SK-N-SH (cell line): ENCODE measurements around the gene BRD1. TPM values are rescaled to one million over a fixed set of nuclear protein-coding genes. Genes with fewer than 3 reads are reported as not detected.

ENCODE experiments used
- CTCF ChIA-PET: fragments of 300-600, 350-600 bp; formaldehyde crosslinking; extraction: SDS; loops from one replicate; lab custom pipeline; 2021; lab: Yijun Ruan, JAX
- POLR2A ChIA-PET: fragments of 350-600 bp; sonication (Branson Sonifier 250); formaldehyde crosslinking; extraction: SDS; loops from one replicate; lab custom pipeline; 2020; ENCODE audit warnings: antibody characterized with exemption, inconsistent platforms; lab: Yijun Ruan, JAX
- DNase-seq: peaks from one replicate; pipeline ENCODE4 v3.0.0; 2012
- H2AFZ ChIP-seq: fragments of 200-600 bp; sonication (generic); 2 replicates; pipeline ENCODE4 v1.8.1; 2016; ENCODE audit warnings: antibody characterized with exemption, mild to moderate bottlenecking, low read depth
- H3F3A ChIP-seq: fragments of 200-600 bp; sonication (generic); replicated peaks from 2 replicates; pipeline ENCODE3; 2016; ENCODE audit warnings: antibody characterized with exemption, mild to moderate bottlenecking; ENCODE audit not compliant: insufficient read depth
- H3K27ac ChIP-seq, 2 experiments: fragments of 200-500 bp in 1 of 2; fragments of 200-600 bp in 1 of 2; sonication (Bioruptor generic) in 1 of 2; sonication (generic), shearing (Covaris generic) in 1 of 2; 2 replicates each; pipeline versions ENCODE4 v1.5.1 to v1.6.1; 2014 to 2016; ENCODE audit warnings: low read depth in 2 of 2, inconsistent platforms in 1 of 2, low read length in 1 of 2, mild to moderate bottlenecking in 1 of 2, mixed read lengths in 1 of 2
- H3K27me3 ChIP-seq: fragments of 200-600 bp; sonication (generic), shearing (Covaris generic); 2 replicates; pipeline ENCODE4 v1.6.1; 2016; ENCODE audit warnings: mixed run types; ENCODE audit not compliant: insufficient read depth
- H3K36me3 ChIP-seq, 2 experiments: fragments of 200-500 bp in 1 of 2; fragments of 200-600 bp in 1 of 2; sonication (Bioruptor generic) in 1 of 2; sonication (generic) in 1 of 2; replicated peaks in 1 of 2; 2 replicates each; pipeline versions ENCODE3 to v1.5.1; 2014 to 2016; ENCODE audit warnings: low read length in 1 of 2, mild to moderate bottlenecking in 1 of 2; ENCODE audit not compliant: insufficient read depth in 2 of 2, control insufficient read depth in 1 of 2
- H3K4me1 ChIP-seq, 2 experiments: fragments of 200-500 bp in 1 of 2; fragments of 200-600 bp in 1 of 2; sonication (Bioruptor generic) in 1 of 2; sonication (generic), shearing (Covaris generic) in 1 of 2; 2 replicates each; pipeline versions ENCODE4 v1.5.1 to v1.6.1; 2014 to 2016; ENCODE audit warnings: low read depth in 1 of 2, low read length in 1 of 2, mixed run types in 1 of 2; ENCODE audit not compliant: insufficient read depth in 2 of 2, control insufficient read depth in 1 of 2
- H3K4me2 ChIP-seq: fragments of 200-600 bp; sonication (generic), shearing (Covaris generic); 2 replicates; pipeline ENCODE4 v1.6.1; 2017; ENCODE audit warnings: mixed run types
- H3K4me3 ChIP-seq, 2 experiments: fragments of 200-500 bp in 1 of 2; fragments of 200-600 bp in 1 of 2; sonication (Bioruptor generic) in 1 of 2; sonication (generic), shearing (Covaris generic) in 1 of 2; 2 replicates each; pipeline versions ENCODE4 v1.5.1 to v1.8.1; 2014 to 2016; ENCODE audit warnings: low read depth in 2 of 2, inconsistent platforms in 1 of 2, low read length in 1 of 2, mild to moderate bottlenecking in 1 of 2, mixed read lengths in 1 of 2, moderate library complexity in 1 of 2
- H3K79me2 ChIP-seq: fragments of 200-600 bp; sonication (generic); 2 replicates; pipeline ENCODE4 v1.8.1; 2017; ENCODE audit warnings: mild to moderate bottlenecking; ENCODE audit not compliant: insufficient read depth
- H3K9ac ChIP-seq: fragments of 200-600 bp; sonication (generic); 2 replicates; pipeline ENCODE4 v1.6.1; 2017; ENCODE audit warnings: mixed run types
- H3K9me2 ChIP-seq: fragments of 200-600 bp; sonication (generic); 2 replicates; pipeline ENCODE4 v1.6.1; 2017; ENCODE audit warnings: mixed run types
- H3K9me3 ChIP-seq: fragments of 200-600 bp; sonication (generic); 2 replicates; pipeline ENCODE4 v1.6.1; 2017; ENCODE audit warnings: mixed run types, mild to moderate bottlenecking, moderate library complexity
- H4K20me1 ChIP-seq: fragments of 200-600 bp; sonication (generic); 2 replicates; pipeline ENCODE4 v1.6.1; 2017; ENCODE audit warnings: mild to moderate bottlenecking, mixed run types; ENCODE audit not compliant: insufficient read depth
- CHD2 ChIP-seq: fragments of 150-350 bp; IDR thresholded peaks from 2 replicates; pipeline ENCODE4 v1.6.1; 2018; ENCODE audit warnings: low read length; ENCODE audit not compliant: partially characterized antibody
- EP300 ChIP-seq, 2 experiments: IDR thresholded peaks; 2 replicates each; pipeline versions ENCODE4 v1.4.0 to v1.6.1; 2012; ENCODE audit warnings: borderline replicate concordance in 1 of 2, low read depth in 1 of 2, low read length in 1 of 2
- EZH2phosphoT487 ChIP-seq: fragments of 200-600 bp; sonication (generic); IDR thresholded peaks from 2 replicates; pipeline ENCODE4 v1.6.1; 2017; ENCODE audit warnings: low read depth, mixed run types, mild to moderate bottlenecking, antibody characterized with exemption, moderate library complexity, borderline replicate concordance
- FOXM1 ChIP-seq: IDR thresholded peaks from 2 replicates; pipeline ENCODE4 v1.4.0; 2012; ENCODE audit warnings: low read depth, mild to moderate bottlenecking
- GABPA ChIP-seq: IDR thresholded peaks from 2 replicates; pipeline ENCODE4 v1.4.0; 2012; ENCODE audit warnings: low read depth, mild to moderate bottlenecking
- GATA2 ChIP-seq: sonication (generic); formaldehyde crosslinking; IDR thresholded peaks from 2 replicates; pipeline ENCODE4 v1.5.0; 2020; ENCODE audit warnings: mild to moderate bottlenecking, missing genetic modification reagents
- JUND ChIP-seq: IDR thresholded peaks from 2 replicates; pipeline ENCODE4 v1.4.0; 2012
- POLR2AphosphoS5 ChIP-seq: IDR thresholded peaks from 2 replicates; pipeline ENCODE4 v1.6.1; 2012; ENCODE audit warnings: low read depth, low read length
- RAD21 ChIP-seq: IDR thresholded peaks from 2 replicates; pipeline ENCODE4 v1.6.1; 2012; ENCODE audit warnings: mild to moderate bottlenecking, low read length
- RCOR1 ChIP-seq: fragments of 150-350 bp; IDR thresholded peaks from 2 replicates; pipeline ENCODE4 v1.6.1; 2017; ENCODE audit warnings: antibody characterized with exemption, low read length
- RFX5 ChIP-seq: IDR thresholded peaks from 2 replicates; pipeline ENCODE4 v1.6.1; 2012; ENCODE audit warnings: mild to moderate bottlenecking, improper control_type of control experiment, low read length
- RXRA ChIP-seq: IDR thresholded peaks from 2 replicates; pipeline ENCODE4 v1.4.0; 2012; ENCODE audit warnings: low read depth, mild to moderate bottlenecking, borderline replicate concordance
- SIN3A ChIP-seq: IDR thresholded peaks from 2 replicates; pipeline ENCODE4 v1.6.1; 2012; ENCODE audit warnings: low read depth, mild to moderate bottlenecking, low read length, moderate library complexity, borderline replicate concordance
- SMC3 ChIP-seq: IDR thresholded peaks from 2 replicates; pipeline ENCODE4 v1.6.1; 2012; ENCODE audit warnings: low read depth, low read length, improper control_type of control experiment
- TCF12 ChIP-seq: IDR thresholded peaks from 2 replicates; pipeline ENCODE4 v1.4.0; 2012
- TEAD4 ChIP-seq: IDR thresholded peaks from 2 replicates; pipeline ENCODE4 v1.4.0; 2012; ENCODE audit warnings: mild to moderate bottlenecking, borderline replicate concordance; ENCODE audit not compliant: insufficient read depth
- YY1 ChIP-seq: IDR thresholded peaks from 2 replicates; pipeline ENCODE4 v1.4.0; 2012; ENCODE audit warnings: low read depth, mild to moderate bottlenecking
- whole genome bisulfite sequencing: methylation state at CpG from one replicate; pipeline ENCODE4 v1.1.6; 2017; ENCODE audit warnings: low lambda C conversion rate; 5-methylcytosine and 5-hydroxymethylcytosine counted together
- polyA plus RNA-seq, 3 experiments: library from polyadenylated mRNA; depleted of rRNA; stranded (reverse); fragments of >200 nt; gene quantifications; 2 replicates each; pipeline ENCODE4 v1.2.3, GENCODE V29; 2012
- TF ChIP-seq, protein P1 (sequence below): fragments of 150-350 bp; IDR thresholded peaks from 2 replicates; pipeline ENCODE4 v1.6.1; 2017; ENCODE audit warnings: antibody characterized with exemption, low read length, low read depth, borderline replicate concordance
- TF ChIP-seq, protein P2 (sequence below): fragments of 150-350 bp; IDR thresholded peaks from 2 replicates; pipeline ENCODE4 v1.6.1; 2016; ENCODE audit warnings: mild to moderate bottlenecking, low read depth, low read length
- TF ChIP-seq, protein P3 (sequence below): IDR thresholded peaks from 2 replicates; pipeline ENCODE4 v1.4.0; 2012; ENCODE audit warnings: low read depth, borderline replicate concordance
- TF ChIP-seq, protein P4 (sequence below): IDR thresholded peaks from 2 replicates; pipeline ENCODE4 v1.4.0; 2012; ENCODE audit warnings: low read depth, borderline replicate concordance
- TF ChIP-seq, protein P5 (sequence below): IDR thresholded peaks from 2 replicates; pipeline ENCODE4 v1.4.0; 2012; ENCODE audit warnings: low read depth

Gene BRD1
- polyA plus RNA-seq, 1 of the 3 experiments (the other 2 are of a cell fraction): 10.3 TPM

DNA sequence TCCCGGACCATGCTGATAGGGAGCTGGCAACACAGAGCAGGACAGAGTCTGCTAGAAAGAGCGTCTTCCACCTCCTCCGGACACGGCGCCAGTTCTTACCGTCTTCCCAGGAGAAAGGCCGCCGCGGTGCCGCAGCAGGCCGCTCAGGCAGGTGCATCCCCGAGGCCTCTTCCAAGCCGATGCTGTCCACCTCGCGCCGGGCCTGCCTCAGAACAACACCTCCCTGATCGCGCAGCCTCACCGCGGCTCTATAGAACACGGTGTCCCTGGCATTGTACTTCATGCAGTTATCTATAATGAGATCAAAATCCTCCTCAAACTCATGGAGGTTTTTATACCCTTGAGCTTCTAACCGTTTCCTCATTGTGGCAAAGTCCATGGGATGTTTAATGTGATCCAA is 30.0 kb downstream of the BRD1 start:
- no peak for DNase-seq
- Histone ChIP-seq H3K4me2 (no peak overlapping the region), H3K27ac (no peak overlapping the region), H2AFZ (no peak overlapping the region), H3K9me2 (no peaks in the 10 kb centered on the region), H3K4me1 (peaks cover 0 to 25% of the 10 kb centered on the region in 2 experiments; a peak in 1 of 4 replicates), H3K36me3 (peaks cover 12 to 75% of the 10 kb centered on the region in 2 experiments), H3K9me3 (no peaks in the 10 kb centered on the region), H3K27me3 (no peaks in the 10 kb centered on the region), H3K4me3 (no peak overlapping the region), H4K20me1 (peaks cover 89% of the 10 kb centered on the region), H3F3A (no peaks in the 10 kb centered on the region), H3K9ac (no peak overlapping the region), H3K79me2 (peaks cover 89% of the 10 kb centered on the region)
- TF ChIP-seq EP300 (IDR thresholded peaks at IDR 0.05; ENCODE audit: borderline replicate concordance in 1 of 2, low read depth in 1 of 2, low read length in 1 of 2): no peak
- no peak for TF ChIP-seq CHD2
- no peak for TF ChIP-seq RFX5
- TF ChIP-seq FOXM1: no peak
- ChIA-PET POLR2A (no interaction called here), CTCF (interaction anchor here (0.6 kb wide), 1 partner anchor 28 kb away, joined by 3 read pairs; no protein-coding TSS in a partner anchor)
- WGBS: 95% methylated on average over 16 of the region's 22 CpGs

DNA sequence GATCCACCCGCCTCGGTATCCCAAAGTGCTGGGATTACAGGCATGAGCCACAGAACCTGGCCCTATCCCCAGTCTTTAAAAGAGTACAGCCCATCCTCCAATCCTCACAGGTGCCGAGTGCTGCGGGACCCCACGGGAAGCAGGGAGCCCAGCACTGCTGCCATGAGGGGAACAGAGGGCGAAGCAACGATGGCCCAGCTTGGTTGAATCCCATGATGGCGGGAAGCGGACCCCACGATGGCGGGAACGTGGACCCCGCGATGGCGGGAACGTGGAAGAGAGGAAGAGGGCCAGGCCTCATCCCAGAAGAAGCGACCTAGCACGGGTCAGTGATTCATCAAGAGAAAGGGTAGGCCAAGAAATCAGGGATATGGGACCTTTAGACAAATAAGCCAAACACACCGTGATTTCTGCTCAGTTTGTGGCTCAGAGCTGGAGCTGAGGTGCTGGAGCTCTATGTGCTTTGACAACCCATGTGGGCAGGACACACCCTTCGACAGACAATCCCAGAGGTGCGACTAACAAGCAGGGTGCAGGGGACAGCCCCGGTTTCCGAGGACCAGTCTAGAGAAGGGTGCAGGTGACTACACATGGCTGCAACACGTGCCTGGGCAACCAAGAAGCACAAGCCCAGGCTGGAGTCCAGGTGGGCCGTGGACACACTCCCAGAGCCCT is 30.9 kb downstream of the BRD1 start:
- peaks cover 91% of the 10 kb centered on the region for H4K20me1 ChIP-seq
- POLR2A ChIA-PET: no interaction called here
- no peak for DNase-seq
- H3K9ac ChIP-seq: no peak overlapping the region
- H3K9me3 ChIP-seq: no peaks in the 10 kb centered on the region
- no peak overlapping the region for H3K4me2 ChIP-seq
- CTCF ChIA-PET: no interaction called here
- H3K79me2 ChIP-seq: peaks cover 96% of the 10 kb centered on the region
- no peak overlapping the region for H3K4me3 ChIP-seq
- H3K27ac ChIP-seq: no peak overlapping the region
- no peaks in the 10 kb centered on the region for H3K27me3 ChIP-seq
- H3K9me2 ChIP-seq: no peaks in the 10 kb centered on the region
- H3K36me3 ChIP-seq: peaks cover 13 to 81% of the 10 kb centered on the region in 2 experiments
- peaks cover 0 to 28% of the 10 kb centered on the region in 2 experiments; a peak in 1 of 4 replicates for H3K4me1 ChIP-seq
- no peak overlapping the region for H2AFZ ChIP-seq
- H3F3A ChIP-seq: no peaks in the 10 kb centered on the region
- 96% methylated on average over 19 of the region's 25 CpGs for WGBS
- no peak for TF ChIP-seq SMC3
- TF ChIP-seq RCOR1: no peak
- TF ChIP-seq SIN3A: no peak
- TF ChIP-seq, protein P1, sequence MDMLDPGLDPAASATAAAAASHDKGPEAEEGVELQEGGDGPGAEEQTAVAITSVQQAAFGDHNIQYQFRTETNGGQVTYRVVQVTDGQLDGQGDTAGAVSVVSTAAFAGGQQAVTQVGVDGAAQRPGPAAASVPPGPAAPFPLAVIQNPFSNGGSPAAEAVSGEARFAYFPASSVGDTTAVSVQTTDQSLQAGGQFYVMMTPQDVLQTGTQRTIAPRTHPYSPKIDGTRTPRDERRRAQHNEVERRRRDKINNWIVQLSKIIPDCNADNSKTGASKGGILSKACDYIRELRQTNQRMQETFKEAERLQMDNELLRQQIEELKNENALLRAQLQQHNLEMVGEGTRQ: no peak
- TF ChIP-seq, protein P2, sequence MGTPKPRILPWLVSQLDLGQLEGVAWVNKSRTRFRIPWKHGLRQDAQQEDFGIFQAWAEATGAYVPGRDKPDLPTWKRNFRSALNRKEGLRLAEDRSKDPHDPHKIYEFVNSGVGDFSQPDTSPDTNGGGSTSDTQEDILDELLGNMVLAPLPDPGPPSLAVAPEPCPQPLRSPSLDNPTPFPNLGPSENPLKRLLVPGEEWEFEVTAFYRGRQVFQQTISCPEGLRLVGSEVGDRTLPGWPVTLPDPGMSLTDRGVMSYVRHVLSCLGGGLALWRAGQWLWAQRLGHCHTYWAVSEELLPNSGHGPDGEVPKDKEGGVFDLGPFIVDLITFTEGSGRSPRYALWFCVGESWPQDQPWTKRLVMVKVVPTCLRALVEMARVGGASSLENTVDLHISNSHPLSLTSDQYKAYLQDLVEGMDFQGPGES: no peak
- TF ChIP-seq GATA2: no peak
- TF ChIP-seq RFX5: no peak
- no peak for TF ChIP-seq TEAD4
- TF ChIP-seq JUND: no peak
- TF ChIP-seq, protein P3, sequence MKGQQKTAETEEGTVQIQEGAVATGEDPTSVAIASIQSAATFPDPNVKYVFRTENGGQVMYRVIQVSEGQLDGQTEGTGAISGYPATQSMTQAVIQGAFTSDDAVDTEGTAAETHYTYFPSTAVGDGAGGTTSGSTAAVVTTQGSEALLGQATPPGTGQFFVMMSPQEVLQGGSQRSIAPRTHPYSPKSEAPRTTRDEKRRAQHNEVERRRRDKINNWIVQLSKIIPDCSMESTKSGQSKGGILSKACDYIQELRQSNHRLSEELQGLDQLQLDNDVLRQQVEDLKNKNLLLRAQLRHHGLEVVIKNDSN: no peak
- TF ChIP-seq EZH2phosphoT487: no peak
- no peak for TF ChIP-seq TCF12
- TF ChIP-seq RAD21: no peak
- TF ChIP-seq, protein P4, sequence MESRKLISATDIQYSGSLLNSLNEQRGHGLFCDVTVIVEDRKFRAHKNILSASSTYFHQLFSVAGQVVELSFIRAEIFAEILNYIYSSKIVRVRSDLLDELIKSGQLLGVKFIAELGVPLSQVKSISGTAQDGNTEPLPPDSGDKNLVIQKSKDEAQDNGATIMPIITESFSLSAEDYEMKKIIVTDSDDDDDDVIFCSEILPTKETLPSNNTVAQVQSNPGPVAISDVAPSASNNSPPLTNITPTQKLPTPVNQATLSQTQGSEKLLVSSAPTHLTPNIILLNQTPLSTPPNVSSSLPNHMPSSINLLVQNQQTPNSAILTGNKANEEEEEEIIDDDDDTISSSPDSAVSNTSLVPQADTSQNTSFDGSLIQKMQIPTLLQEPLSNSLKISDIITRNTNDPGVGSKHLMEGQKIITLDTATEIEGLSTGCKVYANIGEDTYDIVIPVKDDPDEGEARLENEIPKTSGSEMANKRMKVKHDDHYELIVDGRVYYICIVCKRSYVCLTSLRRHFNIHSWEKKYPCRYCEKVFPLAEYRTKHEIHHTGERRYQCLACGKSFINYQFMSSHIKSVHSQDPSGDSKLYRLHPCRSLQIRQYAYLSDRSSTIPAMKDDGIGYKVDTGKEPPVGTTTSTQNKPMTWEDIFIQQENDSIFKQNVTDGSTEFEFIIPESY: no peak
- TF ChIP-seq, protein P5, sequence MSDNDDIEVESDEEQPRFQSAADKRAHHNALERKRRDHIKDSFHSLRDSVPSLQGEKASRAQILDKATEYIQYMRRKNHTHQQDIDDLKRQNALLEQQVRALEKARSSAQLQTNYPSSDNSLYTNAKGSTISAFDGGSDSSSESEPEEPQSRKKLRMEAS: no peak
- TF ChIP-seq YY1: no peak
- no peak for TF ChIP-seq RXRA
- TF ChIP-seq POLR2AphosphoS5: no peak
- no peak for TF ChIP-seq GABPA
